ENCODE measurements around the gene CCDC88C.
"Not testable (repeated sequence)": the region's sequence is repeated elsewhere in the genome, so short reads cannot be mapped to it uniquely, and the experiment has no call there.

Gene CCDC88C

DNA sequence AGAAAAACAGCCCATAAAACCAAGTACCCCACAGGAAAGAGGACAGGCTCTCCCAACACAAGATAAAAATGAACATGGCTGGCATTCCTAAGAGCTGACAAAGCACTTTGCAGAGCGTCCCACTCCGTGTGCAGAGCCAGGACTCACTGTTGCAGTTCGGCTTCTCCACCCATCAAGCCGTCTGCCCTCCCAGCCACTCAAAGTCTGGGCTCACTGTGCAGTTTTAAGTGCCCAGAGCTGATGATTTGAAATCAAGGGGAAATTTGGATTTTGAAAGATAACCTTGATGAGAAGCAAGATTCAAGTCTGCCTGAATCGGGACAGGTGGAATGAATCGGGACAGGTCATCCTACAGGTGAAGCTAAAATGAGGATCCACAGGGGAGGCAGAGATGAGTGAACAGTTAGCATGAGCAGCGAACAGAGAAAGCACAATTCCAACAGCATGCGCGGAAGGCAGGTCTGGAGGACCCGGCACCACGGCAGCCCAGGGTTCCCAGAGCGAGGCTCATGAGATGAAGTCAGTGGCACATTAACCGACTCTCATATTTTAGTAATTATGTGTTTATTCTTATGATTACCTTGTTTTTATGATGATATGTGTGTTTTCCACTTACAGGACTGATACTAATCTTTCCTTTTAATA lies 133.4 kb downstream of the CCDC88C start:
- no peak for DNase-seq

DNA sequence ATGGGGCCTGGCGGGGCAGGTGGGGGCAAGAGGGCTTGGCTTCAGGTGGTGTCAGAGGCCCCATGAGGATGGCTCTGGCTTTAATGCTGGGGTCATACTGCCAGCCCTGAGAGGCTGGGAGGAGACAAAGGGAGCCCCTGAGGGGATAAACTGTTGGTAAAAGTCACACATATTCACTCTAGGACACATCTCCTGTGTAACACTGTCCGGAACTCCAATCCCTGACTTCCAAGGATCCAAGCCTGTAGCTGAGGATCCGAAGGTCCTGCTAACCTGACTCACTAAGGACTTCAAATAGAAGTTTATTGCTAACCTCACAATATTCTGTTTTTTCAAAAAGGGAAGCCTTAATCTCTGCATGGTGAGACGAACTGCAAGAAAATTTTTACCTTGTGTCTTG lies 134.0 kb downstream of the CCDC88C start:
- DNase-seq = no peak

DNA sequence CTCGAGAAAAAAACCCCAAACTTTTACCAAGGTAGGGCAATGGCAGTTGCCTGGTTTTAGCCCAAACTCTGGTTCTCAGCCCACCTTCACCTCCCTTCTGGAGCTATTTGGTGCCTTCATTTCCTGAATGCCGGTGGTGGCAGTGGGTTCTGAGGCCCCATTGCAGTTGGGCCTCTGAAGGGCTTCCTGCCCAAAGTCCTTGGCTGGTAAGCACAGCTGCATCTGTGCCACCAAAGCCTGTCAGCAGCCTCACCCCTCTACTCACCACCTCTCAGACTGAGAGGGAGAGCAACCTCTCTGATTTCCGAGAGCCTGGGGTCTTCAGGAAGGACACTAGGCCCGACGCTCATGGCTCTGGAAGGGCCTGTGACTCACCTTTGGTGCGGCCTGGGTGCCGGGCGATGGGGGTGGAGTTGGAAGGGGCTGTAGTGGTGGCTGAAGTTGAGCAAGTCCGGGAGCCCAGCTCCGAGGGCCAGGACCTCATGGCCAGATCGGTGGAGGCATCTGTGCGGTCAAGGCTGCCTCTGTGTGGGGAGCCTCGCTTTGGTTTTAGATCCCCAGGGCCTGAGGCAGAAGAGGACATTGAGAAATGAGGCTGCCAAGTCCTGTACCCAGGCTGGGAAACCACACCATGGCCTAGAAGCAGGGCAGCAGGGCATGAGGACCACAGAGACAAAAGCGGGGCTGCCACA lies 134.5 kb downstream of the CCDC88C start:
- no peak for DNase-seq

DNA sequence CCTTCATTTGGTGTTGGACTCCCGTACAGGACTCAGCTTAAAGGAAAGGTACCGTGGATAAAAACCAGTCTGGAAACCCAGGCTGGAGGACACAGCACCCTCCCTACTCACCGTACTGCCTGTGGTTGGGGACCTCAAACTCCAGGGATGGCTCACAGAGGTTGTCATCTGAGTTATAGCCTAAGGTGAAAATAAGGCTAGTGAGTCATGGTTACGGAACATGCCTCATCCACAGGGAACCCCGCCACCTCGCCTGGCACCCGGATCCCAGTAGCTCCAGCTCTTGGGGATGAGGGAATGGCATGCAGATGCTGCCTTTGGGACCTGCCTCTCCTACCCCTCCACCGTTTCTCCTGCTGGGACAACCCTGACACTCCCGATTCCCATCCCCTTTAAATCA lies 136.3 kb downstream of the CCDC88C start:
- no peak for DNase-seq

DNA sequence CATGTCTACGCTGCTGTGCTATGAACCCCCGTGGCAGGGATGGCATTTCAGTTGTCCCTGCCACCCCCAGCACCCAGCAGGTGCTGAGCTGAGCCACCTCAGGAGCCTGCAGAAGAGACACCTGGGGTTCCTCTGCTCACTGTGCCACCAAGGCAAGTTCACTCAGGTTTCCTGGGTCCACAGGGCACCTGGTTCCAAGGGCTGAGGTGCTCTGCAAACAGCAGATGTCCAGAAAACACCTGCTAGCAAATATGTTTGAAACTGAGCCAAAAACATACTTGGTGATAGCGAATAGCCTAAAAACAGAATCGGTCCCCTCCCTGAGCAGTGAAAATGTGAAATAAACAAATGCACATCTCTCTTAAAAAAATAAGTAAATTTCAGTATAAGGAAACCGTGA lies 137.5 kb downstream of the CCDC88C start:
- peak; percentile 89 for DNase-seq

DNA sequence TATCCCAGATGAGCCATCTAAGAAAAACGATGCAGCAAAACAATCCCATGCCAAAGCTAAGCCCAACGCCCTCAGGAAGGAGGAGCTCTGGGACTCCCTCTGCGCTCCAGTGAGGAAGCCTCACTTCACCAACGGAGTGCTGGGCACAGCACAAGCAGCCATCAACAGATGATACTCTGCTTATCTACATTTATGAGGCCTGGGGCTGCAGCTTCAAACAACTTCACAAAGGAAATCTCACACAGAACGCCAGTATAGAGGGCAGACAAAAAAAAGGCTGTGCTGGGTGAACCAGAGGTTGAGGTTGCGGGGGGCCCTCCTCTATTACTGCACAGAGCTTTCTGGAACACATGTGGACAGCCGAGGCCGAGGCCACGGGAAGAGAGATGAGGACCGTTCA lies 138.3 kb downstream of the CCDC88C start:
- no peak for DNase-seq

DNA sequence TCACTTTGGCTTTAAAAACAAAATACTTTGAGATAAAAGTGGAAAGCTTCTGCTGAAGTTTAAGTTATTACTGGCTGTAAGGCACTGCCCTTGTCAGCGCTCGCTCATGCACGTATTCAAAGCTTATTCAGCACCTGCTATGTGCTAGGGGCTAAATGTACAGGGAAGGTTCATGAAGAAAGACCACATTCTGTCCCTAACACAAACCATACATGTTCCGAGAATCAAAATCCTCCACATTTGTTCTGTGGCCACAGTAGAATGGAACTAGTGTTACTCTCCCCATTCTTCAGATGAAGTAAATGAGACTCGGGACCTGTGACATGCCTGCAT lies 139.3 kb downstream of the CCDC88C start:
- no peak for DNase-seq

DNA sequence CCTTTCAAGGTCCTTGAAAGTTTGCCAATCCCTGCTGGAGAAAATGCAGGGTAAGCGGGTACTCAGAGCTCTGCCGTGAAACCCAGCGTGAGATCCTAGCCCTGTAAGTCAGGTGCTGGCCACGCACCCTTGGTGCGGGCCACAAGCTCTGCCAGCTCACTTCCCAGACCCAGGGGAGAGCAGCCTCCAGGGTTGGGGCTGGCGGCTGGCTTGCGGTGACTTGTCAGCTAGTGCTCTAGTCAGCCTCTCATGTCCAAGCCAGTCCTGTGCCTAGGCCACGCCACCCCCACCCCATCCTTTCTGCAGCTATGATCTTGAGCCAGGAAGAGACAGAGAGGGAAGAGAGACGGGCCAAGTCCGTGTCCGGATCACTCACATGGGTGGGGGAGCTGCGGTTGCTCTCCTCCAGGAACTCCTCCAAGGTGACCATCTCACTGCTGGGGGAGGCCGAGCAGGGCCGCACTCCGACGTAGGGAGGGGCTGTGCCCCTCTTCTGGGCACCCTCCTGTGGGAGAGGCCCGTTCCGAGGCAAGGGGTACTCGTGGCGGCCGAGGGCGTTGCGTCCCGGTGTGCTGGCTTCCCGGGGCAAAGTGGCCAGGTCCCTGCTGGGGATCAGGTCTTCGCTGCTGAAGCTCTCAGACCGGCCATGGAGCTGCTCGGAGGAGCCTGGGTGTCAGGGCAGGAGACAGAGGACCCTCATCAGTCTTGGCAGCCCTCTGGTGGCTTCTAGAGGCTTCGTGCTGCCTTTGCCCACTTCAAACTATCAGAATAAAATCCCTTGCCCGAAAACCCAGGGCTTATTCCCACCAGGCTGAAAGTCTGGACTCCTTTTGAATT lies 139.9 kb downstream of the CCDC88C start:
- no peak for DNase-seq

DNA sequence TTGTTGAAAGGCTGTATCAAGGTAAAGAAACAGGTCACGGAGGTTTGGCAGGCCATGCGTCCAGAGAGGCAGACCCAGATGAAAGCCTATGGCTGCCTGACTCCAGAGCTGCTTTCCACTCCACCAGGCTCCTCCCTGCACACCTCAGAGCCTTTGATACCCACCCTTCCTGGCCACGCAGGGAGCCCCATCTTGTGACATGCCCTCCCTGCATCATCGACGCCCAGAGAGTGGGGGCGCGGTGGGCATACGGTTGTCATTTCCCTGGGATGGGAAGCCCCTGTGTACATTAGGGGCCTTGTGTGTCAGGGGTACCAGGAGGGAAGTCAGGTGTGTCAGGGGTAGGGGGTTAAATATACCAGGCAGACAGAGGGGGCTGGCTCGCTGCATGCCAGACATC lies 142.8 kb downstream of the CCDC88C start:
- no peak for DNase-seq

DNA sequence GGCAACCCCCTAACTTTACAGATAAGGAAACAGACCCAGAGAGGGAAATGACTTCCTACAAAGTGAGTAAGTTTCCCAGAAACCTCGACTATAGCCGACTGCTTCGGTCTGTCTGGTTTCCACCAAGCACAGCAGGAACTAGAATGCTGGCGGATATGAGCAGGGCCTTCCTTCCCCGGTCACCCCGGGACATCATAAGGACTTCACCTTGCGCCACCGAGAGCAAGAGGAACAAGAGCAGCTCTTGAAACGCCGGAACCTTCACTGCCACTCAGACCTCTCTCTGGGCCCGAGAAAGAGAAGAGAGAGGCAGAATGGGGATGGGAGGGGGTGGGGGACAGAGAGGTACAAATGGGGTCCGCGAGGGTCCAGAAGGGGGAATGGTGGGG lies 143.7 kb downstream of the CCDC88C start:
- no peak for DNase-seq

DNA sequence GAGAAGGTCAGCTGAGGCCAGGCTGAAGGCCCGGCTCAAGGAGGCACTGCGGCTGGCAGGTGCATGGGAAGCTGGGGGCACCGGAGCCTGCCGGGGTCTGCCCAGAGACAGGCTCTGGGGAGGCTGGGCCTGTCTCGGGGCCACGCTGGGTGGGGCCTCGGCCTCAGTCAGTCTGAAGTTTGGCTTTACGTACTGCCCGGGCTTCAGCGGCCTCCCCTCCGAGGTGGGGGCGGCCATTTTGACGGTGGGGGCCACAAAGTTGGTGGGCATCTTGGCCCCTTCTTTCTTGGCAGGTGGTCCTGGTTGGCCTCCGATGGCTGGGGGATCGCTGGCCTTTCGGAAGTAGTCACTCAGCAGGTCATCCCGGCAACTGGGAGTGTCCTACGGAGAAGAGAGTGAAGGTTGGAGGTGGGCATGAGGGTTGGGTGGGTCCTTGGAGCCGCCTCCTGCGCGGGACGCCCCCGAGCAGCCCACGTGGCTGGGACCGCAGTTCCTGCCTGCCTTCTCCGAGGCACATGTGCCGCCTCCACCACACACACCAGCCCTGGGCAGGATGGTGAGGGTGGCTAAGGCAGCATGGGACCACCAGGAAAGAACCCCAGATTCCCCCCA lies 144.2 kb downstream of the CCDC88C start:
- DNase-seq = no peak

DNA sequence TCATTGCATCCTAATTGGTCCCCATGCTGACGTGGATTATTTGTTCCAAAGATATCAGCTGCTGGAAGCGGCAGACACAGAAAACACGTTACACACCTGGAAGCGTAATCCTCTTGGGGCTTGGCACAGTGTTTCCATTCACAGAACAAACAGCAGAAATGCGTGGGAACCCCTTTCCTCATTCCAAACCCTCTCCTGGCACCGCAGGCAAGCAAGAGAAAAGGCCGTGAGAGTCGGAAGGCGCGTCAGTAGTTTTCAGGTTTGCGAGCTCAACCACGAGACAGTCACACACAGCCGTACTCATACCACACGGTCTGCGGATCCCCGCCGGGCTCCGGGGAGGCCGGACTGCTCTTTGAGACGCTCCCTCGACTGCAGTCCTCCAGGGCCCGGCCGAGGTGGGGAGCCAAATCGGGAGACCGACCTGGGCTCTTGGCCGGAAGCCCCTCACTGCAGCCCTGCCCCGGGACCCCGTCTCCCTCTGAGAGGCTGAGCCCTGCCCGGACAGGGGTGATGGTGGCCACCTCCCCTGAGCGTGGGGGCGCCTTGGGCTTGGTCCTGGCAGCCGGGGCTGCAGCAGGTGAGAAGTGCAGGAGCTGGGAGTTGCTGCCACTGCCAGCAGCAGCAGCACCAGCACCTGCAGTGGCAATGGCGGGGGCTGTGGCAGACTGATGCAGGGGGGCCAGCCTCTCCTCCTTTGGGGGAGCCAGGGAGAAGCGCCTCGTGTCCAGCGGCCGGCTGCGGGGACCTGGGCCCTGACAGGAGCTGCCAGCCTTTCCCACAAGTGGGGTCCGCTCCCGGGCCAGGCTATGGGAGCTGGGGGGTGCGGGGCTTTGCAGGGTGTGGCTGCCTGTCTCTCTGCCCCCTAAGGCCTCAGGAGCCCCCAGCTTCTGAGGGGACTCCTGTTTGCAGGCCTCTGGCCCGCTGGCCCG lies 145.0 kb downstream of the CCDC88C start:
- no peak for DNase-seq

DNA sequence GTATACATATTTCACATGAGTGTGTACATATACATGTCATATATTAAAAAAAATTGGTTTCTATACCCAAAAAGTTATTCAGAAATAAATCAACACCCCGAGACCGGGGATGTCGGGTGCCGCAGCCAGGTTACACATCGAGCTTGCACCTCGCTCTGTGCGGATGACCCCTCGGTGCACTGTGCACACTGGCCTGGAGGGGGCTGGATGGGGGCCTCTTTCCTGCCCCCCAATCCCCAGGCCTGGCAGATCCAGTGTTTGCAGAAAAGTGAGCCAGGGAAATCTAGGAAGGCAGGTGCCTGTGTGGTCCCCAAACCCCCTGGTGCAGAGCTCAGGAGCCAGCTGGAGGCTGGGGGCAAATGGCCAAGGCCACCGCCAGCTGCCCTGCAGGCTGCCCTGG lies 146.0 kb downstream of the CCDC88C start:
- no peak for DNase-seq

DNA sequence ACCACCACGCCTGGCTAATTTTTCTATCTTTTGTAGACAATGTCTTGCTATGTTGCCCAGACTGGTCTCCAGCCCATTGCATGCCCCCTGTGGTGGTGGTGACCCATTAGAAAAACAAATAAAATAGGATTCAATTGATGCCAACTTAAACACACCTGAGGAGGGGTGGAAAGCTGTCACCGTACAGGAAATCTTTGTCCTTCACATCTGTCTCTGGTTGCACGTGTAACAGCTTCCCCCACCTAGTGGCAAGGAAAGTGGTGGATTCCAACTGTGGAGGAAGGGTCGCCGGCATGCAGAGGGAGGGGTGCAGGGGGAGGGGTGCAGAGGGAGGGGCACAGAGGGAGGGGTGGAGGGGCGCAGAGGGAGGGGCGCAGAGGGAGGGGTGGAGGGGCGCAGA lies 147.0 kb downstream of the CCDC88C start:
- DNase-seq = peak; percentile 20

DNA sequence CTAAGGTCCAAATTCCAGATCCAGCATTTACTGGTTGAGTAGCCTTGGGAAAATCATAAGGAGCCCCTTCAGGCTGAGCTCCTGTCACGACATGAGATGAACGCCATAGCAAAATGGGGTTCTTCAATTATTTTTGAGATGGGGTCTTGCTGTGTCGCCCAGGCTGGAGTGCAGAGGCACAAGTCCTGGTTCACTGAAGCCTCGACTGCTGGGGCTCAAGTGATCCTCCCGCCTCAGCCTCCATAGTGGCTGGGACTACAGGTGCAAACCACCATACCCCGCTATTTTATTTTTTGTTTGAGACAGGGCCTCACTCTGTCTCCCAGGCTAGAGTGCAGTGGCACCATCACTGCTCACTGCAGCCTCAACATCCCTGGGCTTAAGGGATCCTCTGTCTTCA lies 147.4 kb downstream of the CCDC88C start:
- no peak for DNase-seq

DNA sequence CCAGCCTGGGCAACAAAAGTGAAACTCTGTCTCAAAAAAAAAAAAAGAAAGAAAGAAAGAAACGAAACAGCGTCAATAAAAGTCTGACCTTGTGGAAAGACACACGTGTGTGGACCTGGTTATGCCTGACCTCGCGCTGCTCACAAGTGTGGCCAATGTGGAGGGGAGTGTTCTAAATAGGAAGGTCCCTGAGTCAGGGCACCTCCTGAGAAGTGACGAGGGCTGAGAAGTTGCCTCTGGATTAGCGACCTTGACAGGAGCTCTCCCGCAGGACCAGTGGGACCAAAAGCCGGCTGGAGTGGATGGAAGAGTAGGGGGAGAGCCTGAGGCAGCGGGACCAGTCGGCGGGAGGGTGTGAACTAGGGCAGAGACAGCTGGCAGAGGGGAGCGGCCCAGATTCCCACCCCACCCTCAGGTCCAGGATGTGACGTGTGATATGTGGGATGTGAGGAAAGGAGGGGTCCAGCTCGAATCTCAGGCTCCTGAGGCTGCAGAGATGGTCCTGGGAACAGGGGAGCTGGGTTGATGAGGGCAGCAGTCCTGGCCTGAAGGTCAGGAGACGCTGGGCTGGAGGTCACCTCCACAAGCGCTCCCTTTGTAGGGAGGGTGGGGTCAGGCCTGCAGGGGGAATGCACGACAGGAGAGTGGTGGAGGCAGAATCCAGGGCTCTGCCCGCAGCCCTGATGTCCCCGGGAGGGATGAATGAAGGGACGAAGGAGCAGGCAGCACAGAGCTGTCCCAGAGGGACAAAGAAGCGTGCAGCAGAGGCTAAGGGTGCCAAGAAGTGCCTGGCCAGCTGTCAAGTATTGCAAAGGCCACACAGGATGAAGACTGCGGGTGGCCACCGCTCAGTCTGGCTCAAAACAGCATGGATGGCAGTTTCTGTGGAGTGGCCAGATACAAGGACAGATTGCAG lies 148.3 kb downstream of the CCDC88C start:
- DNase-seq = no peak

DNA sequence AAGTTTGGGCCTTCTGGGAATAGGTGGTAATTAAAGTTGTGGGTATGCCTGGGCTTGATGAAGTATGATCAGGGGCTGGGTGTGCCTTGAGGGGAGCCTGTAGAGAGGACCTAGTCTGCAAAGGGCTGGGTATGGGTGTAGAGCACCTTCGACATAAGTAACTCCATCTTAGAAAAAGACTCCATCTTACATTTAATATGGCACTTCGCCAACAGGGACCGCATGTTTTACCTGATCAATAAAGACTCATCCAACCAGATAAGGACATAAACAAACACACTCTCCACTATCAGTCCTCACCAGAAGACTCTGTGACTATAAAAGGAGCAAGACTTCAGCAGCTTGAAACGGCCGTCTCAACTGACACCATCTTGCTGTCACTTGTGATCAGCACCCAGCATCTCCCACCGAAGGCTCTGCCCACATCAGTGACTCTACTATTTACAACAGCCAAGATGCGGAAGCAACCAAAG lies 149.6 kb downstream of the CCDC88C start:
- DNase-seq = no peak

DNA sequence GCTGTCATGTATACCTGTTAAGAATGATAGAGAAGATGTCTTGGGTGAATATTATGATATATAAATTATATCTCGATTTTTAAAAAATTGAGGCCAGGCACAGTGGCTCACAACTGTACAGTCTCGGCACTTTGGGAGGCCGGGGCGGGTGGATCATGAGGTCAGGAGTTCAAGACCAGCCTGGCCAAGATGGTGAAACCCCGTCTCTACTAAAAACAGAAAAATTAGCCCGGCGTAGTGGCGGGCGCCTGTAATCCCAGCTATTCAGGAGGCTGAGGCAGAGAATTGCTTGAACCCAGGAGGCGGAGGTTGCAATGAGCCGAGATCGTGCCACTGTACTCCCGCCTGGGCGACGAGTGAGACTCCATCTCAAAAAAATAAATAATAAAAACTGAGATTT lies 151.3 kb downstream of the CCDC88C start:
- not testable (repeated sequence) for DNase-seq

DNA sequence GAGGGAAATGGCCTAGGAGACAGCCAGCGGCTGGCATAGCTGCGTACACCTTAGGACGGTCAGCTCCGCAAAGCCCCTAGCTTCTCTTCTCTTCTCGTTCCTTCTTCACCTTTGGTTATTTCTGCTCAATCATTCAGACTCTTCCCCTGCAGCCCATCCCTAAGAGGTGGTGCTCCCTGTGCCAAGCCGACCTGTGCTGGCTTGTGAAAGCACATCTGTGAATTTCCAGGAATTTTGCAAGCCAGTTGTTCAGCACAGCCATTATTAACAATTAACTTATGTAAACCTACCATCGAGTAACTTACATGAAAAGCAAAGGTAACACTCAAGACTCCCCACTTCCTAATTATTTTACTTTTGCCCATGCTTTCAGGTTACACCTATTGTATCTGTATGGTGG lies 152.2 kb downstream of the CCDC88C start:
- no peak for DNase-seq

DNA sequence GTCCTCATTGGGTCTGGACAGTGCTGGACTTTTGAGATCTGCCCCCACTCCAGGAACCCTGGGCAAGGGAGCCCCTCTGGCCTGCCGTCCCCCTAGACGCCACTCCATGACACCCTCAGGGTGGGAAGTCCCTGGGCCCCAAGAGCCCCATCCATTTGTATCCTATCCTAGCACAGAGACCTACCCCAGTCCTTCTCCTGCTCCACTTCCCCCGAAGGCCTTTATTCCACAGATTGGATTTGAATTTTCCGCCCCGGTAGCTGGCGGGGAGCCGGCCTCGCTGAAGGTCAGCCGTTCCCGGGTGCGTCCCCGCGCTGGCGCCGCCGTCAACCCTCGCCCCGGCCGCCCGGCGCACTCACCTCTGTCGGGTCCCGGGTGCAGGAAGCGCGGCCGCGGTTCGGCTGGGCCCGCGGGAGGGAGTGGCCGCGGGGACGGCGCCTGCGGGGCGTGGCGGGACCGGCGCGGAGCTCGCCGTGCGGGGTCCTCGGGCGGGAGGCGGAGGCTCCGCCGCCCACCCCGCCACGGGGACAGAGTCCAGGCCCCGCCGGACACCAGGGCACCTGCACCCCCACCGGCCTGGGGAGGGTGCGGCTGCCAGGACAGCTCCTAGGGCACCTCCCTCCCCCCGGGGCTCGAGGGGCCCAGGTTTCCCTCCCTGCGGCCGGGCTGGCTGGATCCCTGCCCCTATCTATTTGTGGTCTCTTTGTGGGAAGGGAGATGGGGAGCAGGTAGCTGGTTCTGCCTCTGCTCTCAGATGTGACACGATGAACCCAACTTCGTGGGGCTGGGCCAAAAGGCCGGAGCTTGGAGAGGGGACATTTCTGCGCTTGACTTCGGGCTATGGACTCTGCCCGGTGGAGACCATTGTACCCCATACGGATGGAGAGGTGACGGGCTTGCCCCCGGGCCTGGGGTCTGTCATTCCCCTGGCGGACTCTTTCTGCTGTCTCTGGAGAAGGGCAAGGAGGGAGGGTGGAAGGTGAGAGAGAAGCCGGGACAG lies 153.2 kb downstream of the CCDC88C start:
- no peak for DNase-seq
